Measurements from ENCODE around the gene PDE4A.
"Not testable (repeated sequence)": the region's sequence is repeated elsewhere in the genome, so short reads cannot be mapped to it uniquely, and the experiment has no call there.

PDE4A gene

GRCh38 chr19:10430505-10431253, 10.3 kb downstream of the PDE4A start:
- DNase-seq, result peak; percentile 72

GRCh38 chr19:10431254-10431942, 11.1 kb downstream of the PDE4A start:
- DNase-seq, result peak; percentile 70

- DNase-seq, result peak; percentile 74
Measured at GRCh38 chr19:10431943-10432735, 11.8 kb downstream of the PDE4A start.

DNA sequence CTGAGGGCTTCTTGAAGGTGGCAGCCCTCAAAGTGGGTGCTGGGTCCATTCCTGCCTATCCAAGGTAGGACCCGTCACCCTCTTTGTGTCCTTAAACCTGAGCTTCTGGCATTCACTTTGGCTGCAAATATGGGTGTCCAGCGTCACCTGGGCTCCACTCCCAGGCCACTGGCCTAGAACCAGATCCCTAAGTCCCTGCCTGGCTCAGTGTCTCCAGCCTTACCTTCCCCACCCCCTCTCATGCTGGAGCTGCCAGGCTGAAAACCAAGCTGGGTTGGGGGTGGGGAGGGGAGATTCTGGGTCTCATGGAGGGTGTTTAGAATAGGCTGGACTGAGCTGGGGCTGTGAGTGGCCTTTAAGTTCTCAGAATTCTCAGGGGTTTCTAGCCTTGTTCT, 12.4 kb downstream of the PDE4A start:
- DNase-seq, result no peak

DNA sequence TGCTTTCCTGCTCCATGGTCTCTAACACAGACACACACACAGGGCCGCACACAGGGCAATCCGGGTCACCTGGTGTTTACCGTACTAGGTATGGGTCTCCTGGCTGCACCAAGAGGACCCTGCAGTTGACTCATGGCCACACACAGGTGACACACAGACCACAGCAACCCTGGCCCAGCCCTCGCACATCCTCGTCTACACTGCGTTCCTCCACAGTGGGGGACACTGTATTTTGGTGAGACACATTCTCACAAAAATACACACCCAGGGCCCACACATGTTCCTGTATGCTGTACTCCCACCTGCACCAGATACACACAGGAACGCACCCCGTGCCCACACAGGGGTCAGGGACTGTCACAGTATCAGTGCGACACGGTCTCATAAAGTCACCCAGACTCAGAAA, 12.8 kb downstream of the PDE4A start:
- DNase-seq, result no peak

DNA sequence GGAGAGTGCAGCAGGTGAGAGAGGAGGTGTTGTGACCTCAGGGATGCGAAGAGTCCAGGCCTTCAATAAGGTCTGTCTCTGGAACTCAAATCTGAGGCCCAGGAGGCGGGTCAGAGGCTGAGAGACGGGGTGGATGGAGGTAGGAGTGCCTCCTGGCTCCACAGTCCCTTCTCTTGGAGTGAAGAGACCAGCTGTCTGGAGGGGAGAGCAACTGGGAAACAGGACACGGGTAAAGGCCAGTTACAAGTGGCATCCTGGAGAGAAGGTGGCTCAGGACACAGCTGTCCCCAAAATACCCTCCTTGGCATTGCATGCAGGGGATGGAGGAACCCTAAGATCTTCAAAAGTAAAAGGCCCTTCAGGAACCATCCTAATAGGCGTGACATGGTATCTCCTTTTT, 19.2 kb downstream of the PDE4A start:
- no peak for DNase-seq

GRCh38 chr19:10442698-10443097, 22.4 kb downstream of the PDE4A start:
- no peak for DNase-seq

- DNase-seq, result no peak
Measured at GRCh38 chr19:10449037-10449436, 28.7 kb downstream of the PDE4A start.

DNA sequence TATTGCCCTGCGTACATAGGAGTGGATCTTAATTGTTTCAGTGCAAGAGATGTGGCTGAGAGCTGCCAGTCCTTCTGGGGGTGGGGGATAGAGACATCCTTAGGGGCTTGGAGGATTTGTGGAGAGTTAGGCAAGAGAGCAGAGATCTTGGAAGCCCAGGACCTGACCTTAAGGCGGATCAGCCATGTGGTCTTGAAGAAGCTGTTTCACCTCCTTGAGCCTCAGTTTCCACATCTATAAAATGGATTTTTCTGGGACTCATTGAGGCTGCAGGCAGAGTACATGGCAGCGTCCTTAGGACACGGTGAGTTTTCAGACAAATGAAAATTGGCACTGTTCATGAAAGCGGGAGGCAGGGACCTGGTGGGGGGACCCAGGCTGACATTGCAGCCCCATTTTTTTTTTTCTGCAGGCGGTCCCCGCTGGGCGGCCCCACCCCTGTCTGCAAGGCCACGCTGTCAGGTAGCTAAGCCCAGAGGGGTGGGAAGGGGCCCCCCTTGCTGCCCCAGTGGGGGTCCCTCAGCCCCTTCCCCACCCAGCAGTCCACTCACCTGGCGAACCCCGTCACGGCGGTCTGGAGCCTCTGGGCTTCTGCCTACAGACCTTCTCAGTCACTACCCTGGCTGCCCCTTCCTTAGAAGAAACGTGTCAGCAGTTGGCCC, 30.0 kb downstream of the PDE4A start:
- no peak for DNase-seq

DNA sequence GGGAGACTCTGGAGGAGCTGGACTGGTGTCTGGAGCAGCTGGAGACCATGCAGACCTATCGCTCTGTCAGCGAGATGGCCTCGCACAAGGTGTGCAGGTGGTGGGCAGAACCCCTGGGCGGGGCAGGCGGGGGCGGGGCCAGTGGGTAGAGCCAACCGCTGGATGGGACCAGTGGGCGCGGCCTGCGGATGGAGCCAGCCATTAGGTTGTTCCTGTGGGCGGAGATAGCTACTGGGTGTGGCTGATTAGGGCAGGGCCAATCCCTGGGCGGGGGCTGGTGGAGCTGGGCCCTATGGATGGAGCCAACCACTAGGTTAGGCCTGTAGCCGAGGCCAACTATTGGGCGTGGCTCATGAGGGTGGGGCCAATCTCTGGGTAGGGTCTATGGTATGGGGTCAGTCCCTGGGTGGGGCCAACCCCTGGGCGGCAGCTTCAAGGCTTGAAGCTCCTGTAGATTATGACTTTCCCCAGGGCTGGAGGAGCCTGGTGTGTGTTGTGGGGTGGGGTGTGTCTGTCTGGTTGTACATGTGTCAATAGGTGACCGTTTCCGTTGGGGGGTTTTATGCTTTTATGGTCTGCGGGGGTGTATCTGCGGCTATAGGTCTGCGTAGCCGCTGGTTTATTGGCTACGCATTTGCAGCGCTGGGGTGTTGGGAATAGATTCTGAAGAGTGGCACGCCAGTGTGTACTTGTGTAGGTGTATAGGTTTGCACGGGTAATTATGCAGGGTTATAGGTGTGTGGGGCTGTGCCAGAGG, 30.7 kb downstream of the PDE4A start:
- no peak for DNase-seq

- DNase-seq, result no peak
Measured at GRCh38 chr19:10452726-10453618, 32.6 kb downstream of the PDE4A start.

DNA sequence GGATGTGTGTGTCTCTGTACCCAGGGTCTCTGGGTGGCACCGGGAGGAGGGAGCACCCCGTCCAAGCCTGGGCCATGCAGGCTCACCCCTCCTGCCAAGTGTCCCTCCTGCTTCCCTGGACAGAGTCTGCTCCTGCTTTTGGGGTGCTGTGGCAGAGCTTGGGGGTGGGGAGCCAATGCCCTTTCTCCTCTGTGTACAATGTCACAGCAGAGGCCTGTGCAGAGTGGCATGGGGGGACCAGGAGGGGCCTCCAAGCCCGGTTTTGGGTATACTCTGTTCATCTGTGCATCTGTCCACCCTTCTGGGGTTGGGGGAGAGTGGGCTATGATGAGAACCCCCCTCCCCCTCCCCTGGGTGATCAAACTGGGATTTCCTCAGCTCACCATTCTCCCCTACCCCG, 33.5 kb downstream of the PDE4A start:
- DNase-seq, result no peak

- no peak for DNase-seq
Measured at GRCh38 chr19:10454267-10454666, 33.9 kb downstream of the PDE4A start.

- not testable (repeated sequence) for DNase-seq
Measured at GRCh38 chr19:10458733-10459132, 38.4 kb downstream of the PDE4A start.

- no peak for DNase-seq
Measured at GRCh38 chr19:10460714-10461046, 40.3 kb downstream of the PDE4A start.

DNA sequence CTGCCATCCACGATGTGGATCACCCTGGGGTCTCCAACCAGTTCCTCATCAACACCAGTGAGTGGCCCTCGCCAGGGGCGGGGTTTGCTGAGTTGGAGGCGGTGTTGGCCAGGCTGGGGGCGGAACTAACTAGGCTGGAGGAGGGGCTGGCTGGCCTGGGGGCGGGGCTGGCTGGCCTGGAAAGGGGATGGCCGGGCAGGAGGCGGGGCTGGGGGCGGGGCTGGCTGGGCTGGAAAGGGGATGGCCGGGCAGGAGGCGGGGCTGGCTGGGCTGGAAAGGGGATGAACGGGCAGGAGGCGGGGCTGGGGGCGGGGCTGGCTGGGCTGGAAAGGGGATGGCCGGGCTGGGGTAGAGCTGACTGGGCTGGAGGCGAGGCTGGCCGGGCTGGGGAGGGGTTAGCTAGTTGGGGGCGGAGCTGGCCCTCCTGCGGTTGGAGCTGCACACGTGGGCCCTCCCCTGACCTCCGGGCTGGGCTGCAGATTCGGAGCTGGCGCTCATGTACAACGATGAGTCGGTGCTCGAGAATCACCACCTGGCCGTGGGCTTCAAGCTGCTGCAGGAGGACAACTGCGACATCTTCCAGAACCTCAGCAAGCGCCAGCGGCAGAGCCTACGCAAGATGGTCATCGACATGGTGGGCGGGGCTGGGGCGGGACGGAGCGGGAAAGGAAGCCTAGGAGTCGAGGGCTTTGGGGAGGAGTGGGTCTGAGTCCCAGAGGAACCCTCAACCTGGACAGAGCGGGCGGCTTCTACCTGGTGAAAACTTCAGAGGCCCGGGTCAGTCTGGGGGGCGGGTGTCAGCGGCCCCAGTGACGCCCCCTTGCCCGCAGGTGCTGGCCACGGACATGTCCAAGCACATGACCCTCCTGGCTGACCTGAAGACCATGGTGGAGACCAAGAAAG, 41.0 kb downstream of the PDE4A start:
- peak; percentile 95 for DNase-seq

- DNase-seq, result not testable (repeated sequence)
Measured at GRCh38 chr19:10462042-10462441, 41.7 kb downstream of the PDE4A start.

DNA sequence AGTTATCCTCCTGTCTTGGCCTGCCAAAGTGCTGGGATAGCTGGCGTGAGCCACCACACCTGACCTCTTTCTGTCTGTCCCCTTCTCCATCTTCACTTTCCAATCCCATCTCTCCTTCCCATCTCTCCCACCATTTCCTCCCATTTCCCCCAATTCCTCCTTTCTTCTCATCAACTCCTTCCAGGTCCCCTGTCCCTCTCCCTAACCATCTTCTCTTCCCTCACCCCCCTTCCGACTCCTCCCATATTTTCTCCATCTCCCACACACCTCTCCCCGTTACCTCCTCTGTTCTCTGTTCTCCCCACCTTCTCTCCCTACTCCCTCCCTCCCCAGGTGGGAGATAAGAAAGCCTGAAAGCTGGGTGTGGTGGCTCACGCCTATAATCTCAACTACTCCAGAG, 42.2 kb downstream of the PDE4A start:
- DNase-seq, result no peak

DNA sequence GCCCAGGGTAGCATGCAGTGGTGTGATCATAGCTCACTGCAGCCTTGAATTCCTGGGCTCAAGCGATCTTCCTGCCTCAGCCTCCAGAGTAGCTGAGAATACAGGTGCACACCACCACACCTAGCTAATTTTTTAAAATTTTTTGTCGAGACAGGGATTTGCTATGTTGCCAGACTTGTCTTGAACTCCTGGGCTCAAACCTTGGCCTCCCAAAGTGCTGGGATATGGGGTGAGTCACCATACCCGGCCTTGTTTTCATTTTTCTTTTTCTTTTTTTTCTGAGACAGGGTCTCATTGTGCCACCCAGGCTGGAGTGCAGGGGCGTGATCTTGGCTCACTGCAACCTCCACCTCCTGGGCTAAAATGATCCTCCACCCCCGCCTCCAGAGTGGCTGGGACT, 44.1 kb downstream of the PDE4A start:
- DNase-seq, result no peak

- no peak for DNase-seq
Measured at GRCh38 chr19:10467104-10467706, 46.9 kb downstream of the PDE4A start.

Data from suppressor macrophage treated with lipopolysaccharide for 4 hours (primary cell).